Astrocyte (in vitro differentiated cells and primary cell): ENCODE measurements around the gene WDPCP.

Experiments used
- EZH2 ChIP-seq: IDR thresholded peaks from 2 replicates; pipeline ENCODE4 v1.6.1; 2012; ENCODE audit warnings: mild to moderate bottlenecking, low read length, inconsistent platforms; ENCODE audit not compliant: insufficient read depth
- TF ChIP-seq, protein P1 (sequence below): IDR thresholded peaks from 2 replicates; pipeline ENCODE4 v1.5.1; 2011; ENCODE audit warnings: low read depth, mild to moderate bottlenecking, inconsistent platforms, low read length, moderate library complexity; ENCODE audit not compliant: insufficient read depth

DNA sequence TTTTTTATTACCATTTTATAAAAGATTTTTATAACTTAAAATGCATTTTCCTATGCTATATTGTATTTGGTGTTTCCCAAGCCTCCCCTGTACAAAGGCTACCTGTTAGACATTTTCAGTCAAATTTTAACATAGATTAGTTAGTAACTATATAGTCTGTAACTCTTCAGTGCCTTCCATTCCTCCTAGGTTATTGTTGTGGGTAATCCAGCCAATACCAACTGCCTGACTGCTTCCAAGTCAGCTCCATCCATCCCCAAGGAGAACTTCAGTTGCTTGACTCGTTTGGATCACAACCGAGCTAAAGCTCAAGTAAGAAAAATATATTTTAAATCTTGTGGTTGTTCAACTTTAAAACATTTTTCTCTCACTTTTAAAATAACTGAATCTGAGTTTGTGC is 10.7 kb upstream of the WDPCP start:
- TF ChIP-seq, protein P1, sequence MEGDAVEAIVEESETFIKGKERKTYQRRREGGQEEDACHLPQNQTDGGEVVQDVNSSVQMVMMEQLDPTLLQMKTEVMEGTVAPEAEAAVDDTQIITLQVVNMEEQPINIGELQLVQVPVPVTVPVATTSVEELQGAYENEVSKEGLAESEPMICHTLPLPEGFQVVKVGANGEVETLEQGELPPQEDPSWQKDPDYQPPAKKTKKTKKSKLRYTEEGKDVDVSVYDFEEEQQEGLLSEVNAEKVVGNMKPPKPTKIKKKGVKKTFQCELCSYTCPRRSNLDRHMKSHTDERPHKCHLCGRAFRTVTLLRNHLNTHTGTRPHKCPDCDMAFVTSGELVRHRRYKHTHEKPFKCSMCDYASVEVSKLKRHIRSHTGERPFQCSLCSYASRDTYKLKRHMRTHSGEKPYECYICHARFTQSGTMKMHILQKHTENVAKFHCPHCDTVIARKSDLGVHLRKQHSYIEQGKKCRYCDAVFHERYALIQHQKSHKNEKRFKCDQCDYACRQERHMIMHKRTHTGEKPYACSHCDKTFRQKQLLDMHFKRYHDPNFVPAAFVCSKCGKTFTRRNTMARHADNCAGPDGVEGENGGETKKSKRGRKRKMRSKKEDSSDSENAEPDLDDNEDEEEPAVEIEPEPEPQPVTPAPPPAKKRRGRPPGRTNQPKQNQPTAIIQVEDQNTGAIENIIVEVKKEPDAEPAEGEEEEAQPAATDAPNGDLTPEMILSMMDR = no peak
- TF ChIP-seq EZH2 = no peak
